ENCODE measurements around the gene TFG.

The TFG gene

GRCh38 chr3:100798012-100798411, 88.7 kb downstream of the TFG start:
- no peaks in the 10 kb centered on the region for H3K79me2 ChIP-seq
- TF ChIP-seq, protein P1, sequence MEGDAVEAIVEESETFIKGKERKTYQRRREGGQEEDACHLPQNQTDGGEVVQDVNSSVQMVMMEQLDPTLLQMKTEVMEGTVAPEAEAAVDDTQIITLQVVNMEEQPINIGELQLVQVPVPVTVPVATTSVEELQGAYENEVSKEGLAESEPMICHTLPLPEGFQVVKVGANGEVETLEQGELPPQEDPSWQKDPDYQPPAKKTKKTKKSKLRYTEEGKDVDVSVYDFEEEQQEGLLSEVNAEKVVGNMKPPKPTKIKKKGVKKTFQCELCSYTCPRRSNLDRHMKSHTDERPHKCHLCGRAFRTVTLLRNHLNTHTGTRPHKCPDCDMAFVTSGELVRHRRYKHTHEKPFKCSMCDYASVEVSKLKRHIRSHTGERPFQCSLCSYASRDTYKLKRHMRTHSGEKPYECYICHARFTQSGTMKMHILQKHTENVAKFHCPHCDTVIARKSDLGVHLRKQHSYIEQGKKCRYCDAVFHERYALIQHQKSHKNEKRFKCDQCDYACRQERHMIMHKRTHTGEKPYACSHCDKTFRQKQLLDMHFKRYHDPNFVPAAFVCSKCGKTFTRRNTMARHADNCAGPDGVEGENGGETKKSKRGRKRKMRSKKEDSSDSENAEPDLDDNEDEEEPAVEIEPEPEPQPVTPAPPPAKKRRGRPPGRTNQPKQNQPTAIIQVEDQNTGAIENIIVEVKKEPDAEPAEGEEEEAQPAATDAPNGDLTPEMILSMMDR (IDR thresholded peaks at IDR 0.05) = no peak
- H3K9me3 ChIP-seq (ENCODE audit: control insufficient read depth, low read length) = no peaks in the 10 kb centered on the region
- H3K27ac ChIP-seq = no peak overlapping the region
- H3K9ac ChIP-seq = no peak overlapping the region
- no peak overlapping the region for H3K4me3 ChIP-seq (ENCODE audit: low read depth, low read length)
- no peak overlapping the region for H3K4me2 ChIP-seq (ENCODE audit: low read length)
- no peaks in the 10 kb centered on the region for H3K27me3 ChIP-seq (ENCODE audit: control insufficient read depth, insufficient read depth, low read length)
- H2AFZ ChIP-seq = no peak overlapping the region
- H3K4me1 ChIP-seq = peaks cover 3% of the 10 kb centered on the region
- no peaks in the 10 kb centered on the region for H3K36me3 ChIP-seq (ENCODE audit: control insufficient read depth, insufficient read depth, low read length)

Data from parathyroid adenoma (tissue), 2 donors.